IMR-90 (cell line): ENCODE data around the gene CSNK2A2. TPM values are rescaled to one million over a fixed set of nuclear protein-coding genes. Genes with fewer than 3 reads are reported as not detected.

Experiments
- ATAC-seq: fragments of 200-7000 bp; cut with Tn5 transposase; 2 replicates; pipeline ENCODE4 v1.9.1; 2020; ENCODE audit warnings: low read depth, mild to moderate bottlenecking, moderate library complexity
- BruUV-seq: library from RNA; stranded (reverse); fragments of 400-500 nt; replicated peaks from 2 replicates; lab custom pipeline; 2021; lab: Mats Ljungman, UMichigan
- CTCF ChIA-PET: fragments of 300-600 bp; formaldehyde crosslinking; extraction: SDS; loops from one replicate; lab custom pipeline; 2021; ENCODE audit warnings: antibody characterized with exemption; lab: Yijun Ruan, JAX
- POLR2A ChIA-PET: fragments of 300-600 bp; sonication (Branson Sonifier 250); formaldehyde crosslinking; loops from one replicate; lab custom pipeline; 2022; ENCODE audit warnings: antibody characterized with exemption; ENCODE audit not compliant: unreplicated experiment; lab: Charles Lee
- DNase-seq: peaks from one replicate; pipeline ENCODE4 v3.0.0; 2013
- H2AFZ ChIP-seq: replicated peaks from 2 replicates; pipeline ENCODE3; 2013; ENCODE audit warnings: low read length, mild to moderate bottlenecking; ENCODE audit not compliant: poor library complexity
- H2AK5ac ChIP-seq: 2 replicates; pipeline ENCODE4 v1.6.1; 2013; ENCODE audit warnings: low read depth, low read length, inconsistent platforms
- H2AK9ac ChIP-seq: replicated peaks from 2 replicates; pipeline ENCODE3; 2013; ENCODE audit warnings: mild to moderate bottlenecking, low read depth, low read length, moderate library complexity; ENCODE audit not compliant: poor library complexity
- H2BK120ac ChIP-seq: 2 replicates; pipeline ENCODE4 v1.6.1; 2013; ENCODE audit warnings: low read depth, low read length, inconsistent platforms
- H2BK15ac ChIP-seq: 3 replicates; pipeline ENCODE4 v1.6.1; 2013; ENCODE audit warnings: low read depth, low read length, inconsistent platforms
- H2BK20ac ChIP-seq: 2 replicates; pipeline ENCODE4 v1.6.1; 2013; ENCODE audit warnings: low read depth, mild to moderate bottlenecking, inconsistent platforms, low read length, moderate library complexity
- H2BK5ac ChIP-seq: 2 replicates; pipeline ENCODE4 v1.6.1; 2013; ENCODE audit warnings: mild to moderate bottlenecking, low read depth, low read length, inconsistent platforms; ENCODE audit not compliant: poor library complexity, severe bottlenecking
- H3K14ac ChIP-seq: replicated peaks from 2 replicates; pipeline ENCODE4 v1.6.1; 2013; ENCODE audit warnings: low read depth, low read length, inconsistent platforms
- H3K18ac ChIP-seq: 2 replicates; pipeline ENCODE4 v1.6.1; 2013; ENCODE audit warnings: low read depth, low read length, control low read depth
- H3K23ac ChIP-seq: 2 replicates; pipeline ENCODE4 v1.6.1; 2013; ENCODE audit warnings: low read depth, low read length, inconsistent platforms
- H3K27ac ChIP-seq: 2 replicates; pipeline ENCODE4 v1.5.1; 2013; ENCODE audit warnings: mild to moderate bottlenecking, control low read depth, low read length; ENCODE audit not compliant: insufficient read depth
- H3K27me3 ChIP-seq: 2 replicates; pipeline ENCODE4 v1.6.1; 2013; ENCODE audit warnings: low read length; ENCODE audit not compliant: control insufficient read depth, insufficient read depth
- H3K36me3 ChIP-seq: 2 replicates; pipeline ENCODE4 v1.6.1; 2013; ENCODE audit warnings: low read length, mixed read lengths; ENCODE audit not compliant: control insufficient read depth, insufficient read depth
- H3K4ac ChIP-seq: 2 replicates; pipeline ENCODE4 v1.6.1; 2013; ENCODE audit warnings: low read depth, low read length, inconsistent platforms
- H3K4me1 ChIP-seq: 2 replicates; pipeline ENCODE4 v1.6.1; 2013; ENCODE audit warnings: low read length, mixed read lengths; ENCODE audit not compliant: control insufficient read depth, insufficient read depth
- H3K4me2 ChIP-seq: 2 replicates; pipeline ENCODE4 v1.6.1; 2013; ENCODE audit warnings: low read depth, mild to moderate bottlenecking, control low read depth, low read length, moderate library complexity
- H3K4me3 ChIP-seq: 2 replicates; pipeline ENCODE4 v1.5.1; 2013; ENCODE audit warnings: low read depth, mild to moderate bottlenecking, control low read depth, low read length, moderate library complexity; ENCODE audit not compliant: insufficient read depth
- H3K56ac ChIP-seq: 2 replicates; pipeline ENCODE4 v1.6.1; 2013; ENCODE audit warnings: low read length, inconsistent platforms; ENCODE audit not compliant: insufficient read depth; ENCODE audit errors: extremely low read depth
- H3K79me1 ChIP-seq, 2 experiments: 2 replicates each; pipeline ENCODE4 v1.6.1; 2013; ENCODE audit warnings: low read length in 2 of 2, inconsistent platforms in 1 of 2, low read depth in 1 of 2
- H3K9ac ChIP-seq: 2 replicates; pipeline ENCODE4 v1.6.1; 2013; ENCODE audit warnings: low read depth, low read length, control low read depth
- H3K9me1 ChIP-seq: 2 replicates; pipeline ENCODE4 v1.6.1; 2013; ENCODE audit warnings: low read length, inconsistent platforms; ENCODE audit not compliant: insufficient read depth
- H3K9me3 ChIP-seq: 2 replicates; pipeline ENCODE4 v1.6.1; 2013; ENCODE audit warnings: low read length; ENCODE audit not compliant: control insufficient read depth, insufficient read depth
- H4K20me1 ChIP-seq: 2 replicates; pipeline ENCODE4 v1.6.1; 2013; ENCODE audit warnings: low read length, inconsistent platforms; ENCODE audit not compliant: insufficient read depth
- H4K5ac ChIP-seq: 2 replicates; pipeline ENCODE4 v1.6.1; 2013; ENCODE audit warnings: mild to moderate bottlenecking, low read depth, low read length, control low read depth
- H4K8ac ChIP-seq, 2 experiments: 2 replicates each; pipeline ENCODE4 v1.6.1; 2013; ENCODE audit warnings: low read depth in 2 of 2, low read length in 2 of 2, control low read depth in 1 of 2, inconsistent platforms in 1 of 2
- H4K91ac ChIP-seq: 2 replicates; pipeline ENCODE4 v1.6.1; 2013; ENCODE audit warnings: low read depth, low read length, inconsistent platforms; ENCODE audit not compliant: insufficient read depth
- BHLHE40 ChIP-seq: fragments of 150-350 bp; IDR thresholded peaks from 2 replicates; pipeline ENCODE4 v1.6.1; 2016; ENCODE audit warnings: mild to moderate bottlenecking, low read depth, low read length
- CHD1 ChIP-seq: IDR thresholded peaks from 2 replicates; pipeline ENCODE4 v1.6.1; 2012; ENCODE audit warnings: low read depth, low read length, improper control_type of control experiment
- CTCF ChIP-seq: conservative IDR thresholded peaks from 2 replicates; pipeline ENCODE4 v1.5.1; 2012; ENCODE audit warnings: mild to moderate bottlenecking, low read depth, low read length, improper control_type of control experiment
- ELK1 ChIP-seq: fragments of 150-350 bp; IDR thresholded peaks from 2 replicates; pipeline ENCODE4 v1.6.1; 2016; ENCODE audit warnings: low read depth, mild to moderate bottlenecking, low read length, moderate library complexity, borderline replicate concordance
- FOS ChIP-seq: fragments of 150-350 bp; IDR thresholded peaks from 2 replicates; pipeline ENCODE4 v1.6.1; 2016; ENCODE audit warnings: low read depth, low read length
- MAFK ChIP-seq: IDR thresholded peaks from 2 replicates; pipeline ENCODE4 v1.6.1; 2012; ENCODE audit warnings: low read depth, low read length, improper control_type of control experiment
- MAZ ChIP-seq: IDR thresholded peaks from 2 replicates; pipeline ENCODE4 v1.6.1; 2012; ENCODE audit warnings: low read depth, mild to moderate bottlenecking, low read length, improper control_type of control experiment, moderate library complexity, borderline replicate concordance
- MXI1 ChIP-seq: IDR thresholded peaks from 2 replicates; pipeline ENCODE4 v1.6.1; 2012; ENCODE audit warnings: low read depth, mild to moderate bottlenecking, low read length, moderate library complexity, borderline replicate concordance
- POLR2A ChIP-seq: IDR thresholded peaks from 2 replicates; pipeline ENCODE4 v1.6.1; 2012; ENCODE audit warnings: mild to moderate bottlenecking, low read depth, low read length
- RAD21 ChIP-seq: IDR thresholded peaks from 2 replicates; pipeline ENCODE4 v1.6.1; 2012; ENCODE audit warnings: low read length, improper control_type of control experiment
- RCOR1 ChIP-seq: IDR thresholded peaks from 2 replicates; pipeline ENCODE4 v1.6.1; 2012; ENCODE audit warnings: mild to moderate bottlenecking, low read length, improper control_type of control experiment; ENCODE audit not compliant: insufficient replicate concordance
- RFX5 ChIP-seq: IDR thresholded peaks from 2 replicates; pipeline ENCODE4 v1.8.0; 2012; ENCODE audit warnings: low read depth, mild to moderate bottlenecking, low read length, moderate library complexity
- SMC3 ChIP-seq: fragments of 150-350 bp; IDR thresholded peaks from 2 replicates; pipeline ENCODE4 v1.6.1; 2016; ENCODE audit warnings: low read depth, mild to moderate bottlenecking, antibody characterized with exemption, low read length, moderate library complexity
- USF2 ChIP-seq: fragments of 150-350 bp; IDR thresholded peaks from 2 replicates; pipeline ENCODE4 v1.6.1; 2017; ENCODE audit warnings: mild to moderate bottlenecking, antibody characterized with exemption, low read length, low read depth
- WGBS, 2 experiments: methylation state at CpG; one replicate each; pipeline versions ENCODE4 v1.1.5 to v1.1.7; 2013; ENCODE audit warnings: missing lambda C conversion rate in 2 of 2; ENCODE audit not compliant: insufficient read length in 1 of 2; ENCODE audit errors: extremely low coverage in 2 of 2; 5-methylcytosine and 5-hydroxymethylcytosine counted together
- dilution Hi-C: fragments of 300-500 bp; cut with HindIII; formaldehyde crosslinking; loops from one replicate; pipeline ENCODE4 v1.14.3; 2018; ENCODE audit warnings: low sequenced_read_pairs; ENCODE audit not compliant: unreplicated experiment
- in situ Hi-C: fragments of 300-500 bp; cut with MboI; formaldehyde crosslinking; loops from 3 replicates; pipeline ENCODE4 v1.14.3; 2019; ENCODE audit warnings: low sequenced_read_pairs, inconsistent platforms, mixed read lengths
- intact Hi-C: fragments of 100-400 bp; cut with micrococcal nuclease; formaldehyde crosslinking; loops from 2 replicates; pipeline ENCODE4 v1.10.0; 2022
- polyA plus RNA-seq, 3 experiments: library from polyadenylated mRNA; depleted of rRNA; stranded (reverse); fragments of >200 nt; gene quantifications; 2 replicates each; pipeline ENCODE4 v1.2.3, GENCODE V29; 2012; ENCODE audit warnings: low replicate concordance in 1 of 3
- total RNA-seq: library from RNA; depleted of rRNA; stranded (reverse); fragments of >200 nt; gene quantifications from 2 replicates; pipeline ENCODE4 v1.2.3, GENCODE V29; 2012

The CSNK2A2 gene
- total and polyA plus RNA-seq, 2 of the 4 experiments (the other 2 are of a cell fraction): 15.6 to 27.5 TPM

GRCh38 chr16:58120234-58120633 is 77.7 kb downstream of the CSNK2A2 start:
- Histone ChIP-seq H3K4me3 (no peak overlapping the region), H2AK5ac (no peak overlapping the region), H2BK20ac (no peak overlapping the region), H3K4me1 (peaks cover 25% of the 10 kb centered on the region), H3K79me1 (peaks cover 35 to 68% of the 10 kb centered on the region in 2 experiments), H2AK9ac (no peak overlapping the region), H3K9ac (no peak overlapping the region), H3K9me1 (peaks cover 33% of the 10 kb centered on the region), H2BK15ac (no peak overlapping the region), H2BK120ac (no peak overlapping the region), H3K14ac (no peak overlapping the region), H4K20me1 (peaks cover 69% of the 10 kb centered on the region), H2AFZ (no peak overlapping the region), H3K36me3 (peaks cover 3% of the 10 kb centered on the region), H3K23ac (no peak overlapping the region), H3K9me3 (no peaks in the 10 kb centered on the region), H3K27ac (no peak overlapping the region), H2BK5ac (no peak overlapping the region), H4K91ac (no peak overlapping the region), H3K27me3 (no peaks in the 10 kb centered on the region), H4K5ac (no peak overlapping the region), H3K56ac (no peak overlapping the region), H3K4ac (no peak overlapping the region), H4K8ac (no peak overlapping the region; a peak in 1 of 4 replicates), H3K4me2 (no peak overlapping the region), H3K18ac (no peak overlapping the region)
- WGBS, 2 experiments: no CpG with 5 or more reads among the region's 3 CpGs
- no peak for DNase-seq
- no peak for TF ChIP-seq MAZ
- no peak for TF ChIP-seq BHLHE40
- no peak for TF ChIP-seq USF2
- no peak for TF ChIP-seq POLR2A
- no peak for TF ChIP-seq FOS
- TF ChIP-seq SMC3: no peak
- no peak for TF ChIP-seq CTCF
- no peak for TF ChIP-seq MXI1
- no peak for TF ChIP-seq RFX5
- no peak for TF ChIP-seq MAFK
- no peak for TF ChIP-seq CHD1
- TF ChIP-seq RAD21: no peak
- TF ChIP-seq RCOR1: no peak
- TF ChIP-seq ELK1: no peak
- dilution Hi-C loops: no loop called here
- ChIA-PET POLR2A (no interaction called here), CTCF (interaction anchor here (0.6 to 2.4 kb wide), 3 partner anchors 96 to 147 kb away, joined by 3 to 17 read pairs (median 8); no protein-coding TSS in a partner anchor)
- no TSS peak for BruUV-seq
- ATAC-seq: no peak
- intact Hi-C loops: no loop called here
- in situ Hi-C loops: loop anchor here (25.0 kb wide), 1 partner anchor 208 kb away; no protein-coding TSS in a partner anchor
